Neural crest cell (in vitro differentiated cells): ENCODE results near the gene TNIP3. TPM values are rescaled to one million over a fixed set of nuclear protein-coding genes. Genes with fewer than 3 reads are reported as not detected.

Source experiments
- DNase-seq: peaks from one replicate; pipeline ENCODE4 v3.0.0; 2021; ENCODE audit warnings: low read depth, mixed read lengths, low spot score
- H3K27ac Mint-ChIP-seq: one replicate; pipeline ENCODE4 v1.8.0; 2021; ENCODE audit warnings: mild to moderate bottlenecking, mixed read lengths; ENCODE audit not compliant: unreplicated experiment
- H3K27me3 Mint-ChIP-seq: 2 replicates; pipeline ENCODE4 v1.8.0; 2021; ENCODE audit warnings: low read depth, mild to moderate bottlenecking, mixed read lengths
- H3K36me3 Mint-ChIP-seq: 2 replicates; pipeline ENCODE4 v1.8.0; 2021; ENCODE audit warnings: low read depth, mild to moderate bottlenecking, mixed read lengths
- H3K4me1 Mint-ChIP-seq: 2 replicates; pipeline ENCODE4 v1.8.0; 2021; ENCODE audit warnings: mixed read lengths
- H3K4me3 Mint-ChIP-seq: one replicate; pipeline ENCODE4 v1.8.0; 2021; ENCODE audit warnings: mild to moderate bottlenecking, mixed read lengths
- H3K9me3 Mint-ChIP-seq: 2 replicates; pipeline ENCODE4 v1.8.0; 2021; ENCODE audit warnings: mixed read lengths
- total RNA-seq: library from RNA; stranded (reverse); gene quantifications from 2 replicates; pipeline ENCODE4 v1.2.1, GENCODE V29; 2021
- TF ChIP-seq, protein P1 (sequence below): fragments of 200-600 bp; sonication (generic); conservative IDR thresholded peaks from 2 replicates; pipeline ENCODE4 v1.5.0; 2021; ENCODE audit warnings: antibody characterized with exemption, mild to moderate bottlenecking

TNIP3 gene
- total RNA-seq, 1 donor from 2014 or later = not detected

DNA sequence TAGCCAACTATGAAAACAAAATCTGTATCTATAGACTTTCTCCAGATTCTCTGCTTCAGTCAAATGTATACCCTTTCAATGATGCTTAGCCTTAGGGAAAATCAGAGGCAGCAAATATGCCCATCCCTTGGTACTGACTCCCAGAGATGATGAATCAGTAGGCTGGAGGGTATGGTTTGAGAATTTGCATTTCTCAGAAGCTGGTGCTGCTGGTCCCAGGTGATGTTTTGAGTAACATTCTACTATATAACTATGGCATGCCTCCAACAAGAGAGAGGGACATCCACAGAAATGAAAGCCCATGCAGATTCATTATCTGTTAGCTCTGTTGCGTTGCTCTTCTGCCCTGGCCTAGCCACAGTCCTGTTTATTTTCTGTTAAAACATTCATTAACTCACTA, 13.6 kb downstream of the TNIP3 start:
- no peaks in the 10 kb centered on the region for H3K27me3 Mint-ChIP-seq
- no peak overlapping the region for H3K4me3 Mint-ChIP-seq
- TF ChIP-seq, protein P1, sequence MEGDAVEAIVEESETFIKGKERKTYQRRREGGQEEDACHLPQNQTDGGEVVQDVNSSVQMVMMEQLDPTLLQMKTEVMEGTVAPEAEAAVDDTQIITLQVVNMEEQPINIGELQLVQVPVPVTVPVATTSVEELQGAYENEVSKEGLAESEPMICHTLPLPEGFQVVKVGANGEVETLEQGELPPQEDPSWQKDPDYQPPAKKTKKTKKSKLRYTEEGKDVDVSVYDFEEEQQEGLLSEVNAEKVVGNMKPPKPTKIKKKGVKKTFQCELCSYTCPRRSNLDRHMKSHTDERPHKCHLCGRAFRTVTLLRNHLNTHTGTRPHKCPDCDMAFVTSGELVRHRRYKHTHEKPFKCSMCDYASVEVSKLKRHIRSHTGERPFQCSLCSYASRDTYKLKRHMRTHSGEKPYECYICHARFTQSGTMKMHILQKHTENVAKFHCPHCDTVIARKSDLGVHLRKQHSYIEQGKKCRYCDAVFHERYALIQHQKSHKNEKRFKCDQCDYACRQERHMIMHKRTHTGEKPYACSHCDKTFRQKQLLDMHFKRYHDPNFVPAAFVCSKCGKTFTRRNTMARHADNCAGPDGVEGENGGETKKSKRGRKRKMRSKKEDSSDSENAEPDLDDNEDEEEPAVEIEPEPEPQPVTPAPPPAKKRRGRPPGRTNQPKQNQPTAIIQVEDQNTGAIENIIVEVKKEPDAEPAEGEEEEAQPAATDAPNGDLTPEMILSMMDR = no peak
- H3K36me3 Mint-ChIP-seq = no peaks in the 10 kb centered on the region
- no peak for DNase-seq
- peaks cover 6% of the 10 kb centered on the region for H3K4me1 Mint-ChIP-seq
- H3K9me3 Mint-ChIP-seq = no peaks in the 10 kb centered on the region
- H3K27ac Mint-ChIP-seq = no peak overlapping the region

DNA sequence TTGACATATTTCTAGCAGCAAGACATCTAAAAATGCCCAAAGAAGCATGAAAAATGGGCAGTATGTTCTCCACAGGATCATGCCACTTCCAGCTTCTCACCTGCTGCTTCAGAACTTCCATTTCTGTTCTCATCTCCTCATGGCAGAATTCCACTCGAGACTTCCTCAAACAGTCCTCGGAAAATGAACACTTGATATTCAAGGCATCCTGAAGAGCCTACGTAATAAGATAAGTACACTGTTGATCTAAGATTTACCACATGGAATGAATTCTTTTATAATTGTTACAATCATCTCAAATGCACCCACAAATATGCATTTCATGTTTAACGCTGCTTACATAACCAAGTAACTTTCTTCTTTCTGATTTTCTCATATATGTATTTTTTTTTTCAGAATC, 14.1 kb downstream of the TNIP3 start:
- Mint-ChIP-seq H3K27me3 (no peaks in the 10 kb centered on the region), H3K4me3 (no peak overlapping the region), H3K27ac (no peak overlapping the region), H3K4me1 (peaks cover 6% of the 10 kb centered on the region), H3K9me3 (no peaks in the 10 kb centered on the region), H3K36me3 (no peaks in the 10 kb centered on the region)
- TF ChIP-seq, protein P1 = no peak
- DNase-seq = no peak

DNA sequence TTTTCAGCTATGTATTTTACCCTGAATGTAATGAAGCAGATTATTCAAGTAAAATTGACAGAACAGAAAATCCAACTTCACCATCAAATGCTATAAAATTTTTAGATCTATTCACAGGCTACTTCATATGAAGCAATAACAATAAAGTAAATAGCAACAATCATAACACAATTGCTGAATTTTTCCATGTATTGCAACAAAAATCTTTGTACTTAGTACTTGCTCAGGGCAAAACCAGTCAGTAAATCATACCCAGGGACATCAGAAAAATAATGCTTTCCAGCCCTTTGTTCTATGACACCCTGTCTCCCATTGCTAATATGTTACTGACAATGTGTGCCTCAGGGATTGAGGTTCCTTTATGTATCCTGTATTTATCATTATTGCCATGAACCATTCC, 15.5 kb downstream of the TNIP3 start:
- no peak overlapping the region for H3K4me3 Mint-ChIP-seq
- peaks cover 6% of the 10 kb centered on the region for H3K4me1 Mint-ChIP-seq
- TF ChIP-seq, protein P1 = no peak
- no peaks in the 10 kb centered on the region for H3K36me3 Mint-ChIP-seq
- no peaks in the 10 kb centered on the region for H3K9me3 Mint-ChIP-seq
- DNase-seq = no peak
- no peaks in the 10 kb centered on the region for H3K27me3 Mint-ChIP-seq
- no peak overlapping the region for H3K27ac Mint-ChIP-seq

DNA sequence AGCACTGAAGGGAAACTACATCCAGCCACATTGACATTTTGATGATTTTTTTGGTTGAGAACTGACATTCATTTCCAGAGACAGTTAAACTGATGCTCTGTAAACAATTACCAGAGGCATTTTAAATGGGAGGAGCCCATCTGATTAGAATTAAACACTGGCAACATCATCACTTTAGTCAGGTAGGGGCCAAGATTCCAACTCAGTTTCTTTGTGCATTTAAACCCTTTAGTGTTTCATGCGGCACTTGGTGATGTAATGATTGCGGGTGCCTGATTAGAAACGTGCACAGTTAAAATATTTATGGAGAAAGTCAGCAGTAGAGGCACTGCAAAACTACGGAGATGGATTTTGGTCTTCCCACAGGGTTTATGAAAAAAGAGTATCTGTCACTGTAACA, 16.1 kb downstream of the TNIP3 start:
- no peak overlapping the region for H3K27ac Mint-ChIP-seq
- TF ChIP-seq, protein P1 = no peak
- no peaks in the 10 kb centered on the region for H3K9me3 Mint-ChIP-seq
- DNase-seq = no peak
- H3K27me3 Mint-ChIP-seq = no peaks in the 10 kb centered on the region
- no peak overlapping the region for H3K4me3 Mint-ChIP-seq
- no peaks in the 10 kb centered on the region for H3K36me3 Mint-ChIP-seq
- H3K4me1 Mint-ChIP-seq = peaks cover 6% of the 10 kb centered on the region

DNA sequence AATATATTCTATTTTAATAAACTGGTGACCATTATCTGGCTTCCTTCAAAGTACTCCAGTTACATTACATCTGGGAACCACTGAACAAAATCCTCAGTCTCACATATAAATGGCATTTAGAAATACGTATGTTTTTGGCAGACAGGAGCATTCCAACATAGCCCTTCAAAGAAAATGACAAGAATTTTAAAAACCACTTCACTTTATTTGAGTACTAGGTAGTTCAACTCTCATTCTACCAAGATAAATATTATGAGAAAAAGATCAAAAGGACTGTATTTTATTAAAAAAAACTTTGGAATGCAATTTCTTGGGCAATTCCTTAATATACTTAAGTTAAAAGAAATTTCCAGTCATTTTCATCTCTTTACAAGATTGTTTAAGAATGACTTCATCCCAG, 17.6 kb downstream of the TNIP3 start:
- H3K27ac Mint-ChIP-seq = no peak overlapping the region
- TF ChIP-seq, protein P1 = no peak
- no peaks in the 10 kb centered on the region for H3K36me3 Mint-ChIP-seq
- no peak for DNase-seq
- peaks cover 6% of the 10 kb centered on the region for H3K4me1 Mint-ChIP-seq
- no peak overlapping the region for H3K4me3 Mint-ChIP-seq
- H3K27me3 Mint-ChIP-seq = no peaks in the 10 kb centered on the region
- H3K9me3 Mint-ChIP-seq = no peaks in the 10 kb centered on the region

DNA sequence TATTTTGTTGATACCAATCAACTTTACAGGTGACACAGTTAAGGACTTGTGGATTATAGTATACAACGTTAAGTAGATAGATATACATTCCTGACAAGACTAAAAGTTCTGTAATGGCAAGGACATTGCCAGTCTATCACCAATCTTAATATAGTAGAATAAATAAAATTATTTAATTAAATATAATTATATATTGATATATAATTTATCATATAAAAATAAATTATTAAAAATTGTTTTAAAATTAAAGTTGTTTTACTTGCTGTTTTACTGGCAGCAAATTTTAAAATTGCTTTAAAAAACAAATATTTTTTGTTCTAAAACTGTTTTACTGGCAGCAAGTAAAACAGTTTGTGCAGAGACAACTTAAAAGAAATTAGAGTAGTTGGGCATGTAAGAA, 18.7 kb downstream of the TNIP3 start:
- DNase-seq = no peak
- no peak overlapping the region for H3K4me3 Mint-ChIP-seq
- H3K36me3 Mint-ChIP-seq = no peaks in the 10 kb centered on the region
- H3K27me3 Mint-ChIP-seq = no peaks in the 10 kb centered on the region
- TF ChIP-seq, protein P1 = no peak
- no peaks in the 10 kb centered on the region for H3K9me3 Mint-ChIP-seq
- H3K4me1 Mint-ChIP-seq = peaks cover 6% of the 10 kb centered on the region
- no peak overlapping the region for H3K27ac Mint-ChIP-seq
